Ishikawa (cell line): Measurements from ENCODE around the gene IL15RA.

Experiments used
- CEBPB ChIP-seq: IDR thresholded peaks from 2 replicates; pipeline ENCODE4 v1.6.1; 2012
- CREB1 ChIP-seq: IDR thresholded peaks from 2 replicates; pipeline ENCODE4 v1.6.1; 2012; ENCODE audit warnings: low read depth
- EGR1 ChIP-seq: IDR thresholded peaks from 2 replicates; pipeline ENCODE4 v1.6.1; 2012
- EP300 ChIP-seq: IDR thresholded peaks from 2 replicates; pipeline ENCODE4 v1.6.1; 2012; ENCODE audit warnings: borderline replicate concordance
- FOXM1 ChIP-seq: IDR thresholded peaks from 2 replicates; pipeline ENCODE4 v1.6.1; 2012; ENCODE audit warnings: low read depth, borderline replicate concordance
- MAX ChIP-seq: IDR thresholded peaks from 2 replicates; pipeline ENCODE4 v1.6.1; 2012
- NFIC ChIP-seq: IDR thresholded peaks from 2 replicates; pipeline ENCODE4 v1.6.1; 2012
- RAD21 ChIP-seq: IDR thresholded peaks from 2 replicates; pipeline ENCODE4 v1.6.1; 2012; ENCODE audit warnings: low read depth
- REST ChIP-seq: IDR thresholded peaks from 2 replicates; pipeline ENCODE4 v1.6.1; 2012; ENCODE audit warnings: low read depth, mild to moderate bottlenecking
- TAF1 ChIP-seq: IDR thresholded peaks from 2 replicates; pipeline ENCODE4 v1.6.1; 2012; ENCODE audit warnings: low read depth, mild to moderate bottlenecking
- TCF12 ChIP-seq: IDR thresholded peaks from 2 replicates; pipeline ENCODE4 v1.6.1; 2012; ENCODE audit warnings: low read depth
- TEAD4 ChIP-seq: IDR thresholded peaks from 2 replicates; pipeline ENCODE4 v1.6.1; 2012
- USF1 ChIP-seq: IDR thresholded peaks from 2 replicates; pipeline ENCODE4 v1.6.1; 2012
- YY1 ChIP-seq: IDR thresholded peaks from 2 replicates; pipeline ENCODE4 v1.6.1; 2012; ENCODE audit warnings: low read depth
- ZBTB7A ChIP-seq: IDR thresholded peaks from 2 replicates; pipeline ENCODE4 v1.6.1; 2012; ENCODE audit warnings: low read depth

The IL15RA gene

GRCh38 chr10:5965266-5965665, 12.1 kb downstream of the IL15RA start:
- TF ChIP-seq REST (no peak), USF1 (no peak), MAX (no peak), EP300 (no peak), TEAD4 (no peak), ZBTB7A (no peak), TAF1 (no peak), YY1 (no peak), CREB1 (no peak), NFIC (no peak)

- no peak for TF ChIP-seq FOXM1
These were observed 12.6 kb downstream of the IL15RA start for GRCh38 chr10:5964736-5965135.

- TF ChIP-seq CREB1, result no peak
- no peak for TF ChIP-seq NFIC
- no peak for TF ChIP-seq YY1
These were observed 13.8 kb downstream of the IL15RA start for GRCh38 chr10:5963591-5963990.

DNA sequence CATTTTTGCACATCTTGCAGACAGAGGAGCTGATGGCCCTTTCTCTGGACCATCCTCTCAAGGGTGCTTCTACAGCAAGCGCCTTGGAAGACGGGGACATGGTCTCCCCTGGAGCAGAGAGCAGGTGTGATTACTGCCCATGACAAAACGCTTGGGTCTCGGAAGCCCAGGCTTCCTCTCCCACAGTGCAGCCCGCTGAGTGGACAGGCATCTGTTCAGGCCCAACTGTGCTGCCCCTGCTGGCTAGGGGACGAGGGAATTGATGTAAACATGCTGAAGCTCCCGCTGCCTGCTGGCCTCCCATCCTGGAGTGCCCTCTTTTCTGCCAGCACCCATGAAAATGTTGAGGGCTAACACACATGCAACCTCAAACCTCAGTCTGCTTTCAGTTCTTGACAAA, 14.3 kb downstream of the IL15RA start:
- TF ChIP-seq CREB1 (no peak), EP300 (no peak), EGR1 (no peak), USF1 (no peak), CEBPB (no peak), TEAD4 (no peak), MAX (no peak), REST (no peak), TCF12 (no peak)

DNA sequence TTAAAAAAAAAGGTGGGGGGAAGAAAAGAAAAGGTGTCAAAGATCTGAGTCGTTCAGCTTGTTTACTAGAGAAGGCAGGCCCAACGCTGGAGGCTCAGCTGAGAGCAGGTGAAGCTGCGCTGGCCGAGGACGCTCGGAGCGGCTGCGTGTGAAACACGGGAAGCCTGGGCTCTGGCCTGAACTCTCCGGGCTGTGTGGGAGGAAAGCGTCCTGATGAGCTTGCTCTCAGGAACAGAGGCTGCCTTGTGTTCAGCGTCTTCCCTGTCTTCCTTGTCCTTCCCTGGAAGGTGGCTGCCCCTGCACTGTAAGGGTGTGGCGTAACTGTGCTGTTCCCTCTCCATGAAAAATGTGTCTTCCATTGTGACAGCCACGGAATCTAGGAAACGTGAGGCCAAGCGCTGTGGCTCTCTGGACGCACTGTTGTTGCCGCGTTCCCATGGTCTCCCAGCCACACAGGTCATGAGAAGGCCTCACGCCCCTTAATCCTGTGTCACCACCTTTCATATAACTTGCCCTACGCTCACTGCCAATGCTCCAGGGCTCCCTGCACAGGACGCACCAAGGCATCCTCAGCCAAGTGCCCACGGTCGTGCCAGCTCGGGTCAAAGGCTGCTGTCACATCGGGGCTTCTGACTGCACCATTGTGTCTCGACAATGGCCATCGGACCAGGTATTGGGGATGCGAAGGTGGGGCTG, 15.8 kb downstream of the IL15RA start:
- TF ChIP-seq FOXM1, result no peak
- TF ChIP-seq MAX, result no peak
- no peak for TF ChIP-seq RAD21
- no peak for TF ChIP-seq ZBTB7A
- no peak for TF ChIP-seq NFIC
- no peak for TF ChIP-seq TCF12
- no peak for TF ChIP-seq TEAD4
- no peak for TF ChIP-seq CREB1
- TF ChIP-seq EP300, result no peak
- TF ChIP-seq YY1, result no peak
- TF ChIP-seq TAF1, result no peak
- TF ChIP-seq CEBPB, result no peak

- TF ChIP-seq YY1 (no peak), ZBTB7A (no peak), TEAD4 (no peak), MAX (no peak), CEBPB (no peak), TCF12 (no peak), CREB1 (no peak), USF1 (no peak), REST (no peak), EP300 (no peak), RAD21 (no peak), FOXM1 (no peak), NFIC (no peak), TAF1 (no peak), EGR1 (no peak)
These were observed 17.0 kb downstream of the IL15RA start for GRCh38 chr10:5960070-5960972.
